ENCODE results near the gene RTN4RL1.

The RTN4RL1 gene

DNA sequence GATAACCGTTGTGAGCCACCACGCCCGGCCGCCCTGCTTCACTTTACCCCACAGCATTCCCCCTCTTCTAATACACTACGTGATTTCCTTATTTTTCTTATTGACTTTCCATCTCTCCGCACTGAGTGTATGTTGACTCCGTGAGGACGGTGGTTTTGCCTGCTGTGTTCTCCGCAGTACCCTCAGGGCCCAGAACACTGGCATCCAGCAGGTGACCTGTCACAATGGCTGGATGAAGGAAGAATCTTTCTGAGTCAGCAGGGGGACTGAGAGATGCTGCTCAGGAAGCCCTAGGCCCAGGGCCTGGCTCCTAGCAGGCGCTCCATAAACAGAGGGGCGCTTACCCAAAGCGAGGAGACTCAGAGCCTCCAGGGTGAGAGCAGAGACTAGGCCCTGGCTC lies 79.5 kb downstream of the RTN4RL1 start:
- no peak overlapping the region for H3K27ac ChIP-seq
- no peak overlapping the region for H3K4me3 ChIP-seq
- TF ChIP-seq, protein P1, sequence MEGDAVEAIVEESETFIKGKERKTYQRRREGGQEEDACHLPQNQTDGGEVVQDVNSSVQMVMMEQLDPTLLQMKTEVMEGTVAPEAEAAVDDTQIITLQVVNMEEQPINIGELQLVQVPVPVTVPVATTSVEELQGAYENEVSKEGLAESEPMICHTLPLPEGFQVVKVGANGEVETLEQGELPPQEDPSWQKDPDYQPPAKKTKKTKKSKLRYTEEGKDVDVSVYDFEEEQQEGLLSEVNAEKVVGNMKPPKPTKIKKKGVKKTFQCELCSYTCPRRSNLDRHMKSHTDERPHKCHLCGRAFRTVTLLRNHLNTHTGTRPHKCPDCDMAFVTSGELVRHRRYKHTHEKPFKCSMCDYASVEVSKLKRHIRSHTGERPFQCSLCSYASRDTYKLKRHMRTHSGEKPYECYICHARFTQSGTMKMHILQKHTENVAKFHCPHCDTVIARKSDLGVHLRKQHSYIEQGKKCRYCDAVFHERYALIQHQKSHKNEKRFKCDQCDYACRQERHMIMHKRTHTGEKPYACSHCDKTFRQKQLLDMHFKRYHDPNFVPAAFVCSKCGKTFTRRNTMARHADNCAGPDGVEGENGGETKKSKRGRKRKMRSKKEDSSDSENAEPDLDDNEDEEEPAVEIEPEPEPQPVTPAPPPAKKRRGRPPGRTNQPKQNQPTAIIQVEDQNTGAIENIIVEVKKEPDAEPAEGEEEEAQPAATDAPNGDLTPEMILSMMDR (IDR thresholded peaks at IDR 0.05): no peak
- no peak for DNase-seq (ENCODE audit: low spot score)

DNA sequence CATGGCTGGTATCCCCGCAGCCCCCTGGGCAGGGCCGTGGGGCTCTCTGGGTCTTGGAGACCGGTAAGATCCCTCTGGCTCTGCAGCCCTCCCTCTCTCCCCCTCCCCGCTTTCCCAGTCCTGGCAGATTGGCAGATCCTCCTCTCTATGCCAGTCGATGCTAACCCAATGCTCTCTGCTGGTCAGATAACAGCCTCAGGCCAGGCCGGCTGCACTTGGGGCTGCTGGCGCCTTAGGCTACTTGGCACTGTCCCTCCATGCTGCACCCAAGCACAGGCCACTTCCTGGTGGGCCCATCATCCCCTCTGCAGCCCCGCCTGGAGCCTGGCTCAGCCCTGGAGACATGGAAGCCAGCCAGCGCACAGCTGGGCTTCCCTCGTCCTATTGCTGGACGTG lies 81.7 kb downstream of the RTN4RL1 start:
- peak; percentile 59 for DNase-seq (ENCODE audit: low spot score)
- H3K27ac ChIP-seq: no peak overlapping the region
- TF ChIP-seq, protein P1 (IDR thresholded peaks at IDR 0.05): no peak
- no peak overlapping the region for H3K4me3 ChIP-seq

DNA sequence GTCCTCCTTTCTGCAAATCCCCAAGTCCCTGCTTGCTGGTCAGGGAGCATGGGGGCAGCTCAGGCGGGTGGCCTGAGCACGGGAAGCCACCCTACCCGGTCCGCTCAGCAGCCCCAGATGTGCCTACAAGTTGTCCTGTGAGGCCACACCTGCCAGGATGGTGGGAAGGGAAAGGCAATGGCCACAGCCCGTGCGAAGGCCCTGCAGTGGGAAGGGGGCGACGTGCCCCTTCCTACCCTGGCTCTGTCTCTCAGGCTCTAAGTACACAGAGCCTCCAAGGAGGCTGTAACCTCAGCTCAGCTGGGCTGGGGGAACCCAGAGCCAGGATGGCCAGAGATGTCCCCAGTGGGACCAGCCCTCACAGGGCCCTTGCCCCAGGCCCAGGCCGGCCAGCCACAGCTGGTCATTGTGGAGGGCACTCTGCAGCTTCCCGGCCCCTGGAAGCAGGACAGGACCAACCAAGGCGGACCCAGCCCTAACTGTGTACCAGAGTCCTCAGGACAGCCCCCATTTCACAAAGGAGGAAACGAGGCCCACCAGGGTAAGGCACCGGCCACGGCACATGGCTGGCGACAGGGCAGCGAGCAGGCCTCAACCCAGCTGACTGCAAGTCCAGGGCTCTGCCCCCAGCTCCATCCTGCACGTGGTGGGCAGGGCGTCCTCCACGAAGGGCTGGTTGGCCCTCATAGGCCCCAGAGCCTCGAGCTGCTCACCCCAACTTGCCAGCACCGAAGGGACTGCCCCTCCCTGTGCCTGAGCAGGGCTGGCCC lies 82.3 kb downstream of the RTN4RL1 start:
- no peak overlapping the region for H3K4me3 ChIP-seq
- no peak for DNase-seq (ENCODE audit: low spot score)
- TF ChIP-seq, protein P1 (IDR thresholded peaks at IDR 0.05): no peak
- H3K27ac ChIP-seq: no peak overlapping the region

DNA sequence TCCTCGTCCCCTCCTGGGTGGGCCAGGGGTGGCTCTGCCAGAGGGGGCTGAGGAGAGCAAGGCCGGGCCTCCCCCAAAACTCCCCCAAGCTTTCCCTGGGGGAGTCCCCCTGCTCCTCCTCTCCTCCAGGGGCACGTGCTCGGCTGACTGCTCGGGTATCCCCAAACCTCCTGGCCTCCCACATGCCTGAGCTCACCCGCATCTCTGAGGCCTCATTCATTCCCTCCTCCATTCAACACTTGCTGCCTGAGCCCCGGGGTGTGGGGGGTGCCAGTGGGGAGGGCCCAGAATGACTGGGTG lies 83.1 kb downstream of the RTN4RL1 start:
- H3K27ac ChIP-seq: no peak overlapping the region
- TF ChIP-seq, protein P1 (IDR thresholded peaks at IDR 0.05): no peak
- no peak overlapping the region for H3K4me3 ChIP-seq
- DNase-seq (ENCODE audit: low spot score): peak; percentile 53

DNA sequence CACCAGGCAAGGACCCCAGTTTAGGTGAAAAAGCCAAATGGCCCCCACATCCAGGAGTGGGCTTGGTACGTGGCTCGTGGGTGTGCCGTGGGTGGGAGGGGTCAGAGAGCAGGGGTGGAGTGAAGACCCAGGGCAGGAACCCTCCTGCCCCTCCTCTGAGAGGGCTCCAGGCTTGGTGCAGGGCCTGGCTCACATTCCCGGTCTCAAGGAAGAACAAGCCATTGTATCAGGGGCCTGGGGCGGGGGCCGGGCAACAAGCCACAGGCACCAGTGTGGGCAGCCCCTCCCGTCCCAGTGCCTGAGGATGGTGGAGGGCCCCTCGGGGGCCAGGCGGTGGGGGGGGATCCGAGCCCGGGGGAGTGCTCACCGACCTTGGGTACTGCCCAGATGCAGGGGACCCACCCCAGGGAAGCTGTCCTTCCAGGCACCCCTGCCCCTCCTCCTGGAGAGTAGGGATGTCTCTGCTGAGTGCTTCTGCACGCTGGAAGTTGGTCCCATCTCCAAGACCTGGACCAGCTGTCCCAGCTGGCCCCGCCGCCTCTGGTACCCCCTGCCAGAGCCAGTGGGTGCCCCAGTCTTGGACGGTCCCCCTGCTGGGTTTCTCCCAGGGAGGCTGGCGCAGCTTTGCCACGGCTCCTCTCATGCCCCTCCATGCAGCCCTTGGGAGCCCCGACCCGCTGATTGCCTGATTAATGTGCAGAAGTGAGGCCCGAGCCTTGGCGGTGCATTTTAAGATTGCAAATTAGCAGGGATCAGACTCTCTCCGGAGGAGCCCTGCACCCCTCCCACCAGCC lies 83.7 kb downstream of the RTN4RL1 start:
- Histone ChIP-seq H3K27ac (no peak overlapping the region), H3K4me3 (no peak overlapping the region)
- TF ChIP-seq, protein P1 (IDR thresholded peaks at IDR 0.05): no peak
- peak; percentile 63 for DNase-seq (ENCODE audit: low spot score)

DNA sequence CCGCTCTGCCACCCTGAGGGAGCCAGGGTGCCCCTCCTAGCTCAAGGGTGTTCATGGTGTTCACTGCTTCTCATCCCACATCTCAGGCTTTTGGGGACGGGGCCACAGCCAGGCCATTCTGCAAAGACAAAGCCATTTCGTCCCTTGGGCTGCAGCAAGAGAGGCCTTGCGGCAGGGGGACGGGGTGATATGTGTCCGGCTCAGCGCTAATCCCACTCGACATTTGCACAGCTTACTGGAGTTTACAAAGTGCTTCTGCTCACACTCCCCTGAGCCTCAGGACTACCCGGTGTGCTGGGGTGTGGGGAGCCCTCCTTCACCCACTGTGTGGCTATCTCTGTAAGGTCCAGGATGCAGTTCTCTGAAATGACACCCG lies 84.3 kb downstream of the RTN4RL1 start:
- no peak overlapping the region for H3K27ac ChIP-seq
- no peak for DNase-seq (ENCODE audit: low spot score)
- TF ChIP-seq, protein P1 (IDR thresholded peaks at IDR 0.05): no peak

More for the DNA sequence above, 84.3 kb downstream of the RTN4RL1 start:
- H3K4me3 ChIP-seq: no peak overlapping the region

All from coronary artery (tissue), 2 donors.